ENCODE measurements around the gene SH2B3.
A peak's percentile ranks its signal among the peaks of the same experiment; 100 is the strongest.
"Not testable (repeated sequence)": the region's sequence is repeated elsewhere in the genome, so short reads cannot be mapped to it uniquely, and the experiment has no call there.

Gene SH2B3

DNA sequence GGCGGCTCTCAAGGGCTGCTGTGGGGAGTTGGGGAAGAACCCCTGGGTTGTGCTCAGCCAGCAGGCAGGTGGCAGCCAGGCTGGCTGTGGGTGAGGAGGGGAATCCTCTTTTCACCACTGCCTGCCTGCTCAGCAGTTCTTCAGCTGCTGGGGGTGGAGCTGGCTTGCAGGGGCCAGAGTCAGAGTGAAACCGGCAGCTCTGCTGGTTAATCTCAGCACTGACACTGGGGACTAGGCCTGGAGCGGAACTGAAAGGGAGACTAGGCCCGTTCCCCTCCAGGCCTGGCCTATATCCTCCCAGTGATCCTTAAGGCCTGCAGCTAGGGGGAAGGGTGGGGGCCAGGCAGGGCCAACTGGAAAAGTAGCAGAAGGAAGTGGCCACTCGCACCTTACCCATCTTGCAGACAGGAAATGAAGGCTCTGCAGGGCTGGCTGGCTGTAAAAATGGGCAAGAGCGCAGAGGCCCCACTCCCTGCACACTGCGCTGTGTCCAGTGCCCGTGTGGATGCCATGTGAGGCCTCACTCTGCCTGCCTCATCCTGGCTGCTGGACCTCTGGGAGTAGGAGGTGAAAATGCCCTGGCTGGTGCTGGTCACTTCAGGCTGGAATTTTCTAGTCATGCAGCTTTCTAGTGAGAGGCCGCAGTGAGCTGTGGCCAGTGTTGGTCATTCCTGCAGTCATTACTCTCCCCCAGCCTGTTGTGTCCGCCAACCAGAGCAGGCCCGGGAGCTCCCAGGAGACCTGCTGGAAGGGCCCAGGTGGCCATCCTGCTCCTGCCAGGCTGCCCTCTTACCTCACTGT is 39.4 kb downstream of the SH2B3 start:
- no peak for DNase-seq (ENCODE audit: low spot score)

DNA sequence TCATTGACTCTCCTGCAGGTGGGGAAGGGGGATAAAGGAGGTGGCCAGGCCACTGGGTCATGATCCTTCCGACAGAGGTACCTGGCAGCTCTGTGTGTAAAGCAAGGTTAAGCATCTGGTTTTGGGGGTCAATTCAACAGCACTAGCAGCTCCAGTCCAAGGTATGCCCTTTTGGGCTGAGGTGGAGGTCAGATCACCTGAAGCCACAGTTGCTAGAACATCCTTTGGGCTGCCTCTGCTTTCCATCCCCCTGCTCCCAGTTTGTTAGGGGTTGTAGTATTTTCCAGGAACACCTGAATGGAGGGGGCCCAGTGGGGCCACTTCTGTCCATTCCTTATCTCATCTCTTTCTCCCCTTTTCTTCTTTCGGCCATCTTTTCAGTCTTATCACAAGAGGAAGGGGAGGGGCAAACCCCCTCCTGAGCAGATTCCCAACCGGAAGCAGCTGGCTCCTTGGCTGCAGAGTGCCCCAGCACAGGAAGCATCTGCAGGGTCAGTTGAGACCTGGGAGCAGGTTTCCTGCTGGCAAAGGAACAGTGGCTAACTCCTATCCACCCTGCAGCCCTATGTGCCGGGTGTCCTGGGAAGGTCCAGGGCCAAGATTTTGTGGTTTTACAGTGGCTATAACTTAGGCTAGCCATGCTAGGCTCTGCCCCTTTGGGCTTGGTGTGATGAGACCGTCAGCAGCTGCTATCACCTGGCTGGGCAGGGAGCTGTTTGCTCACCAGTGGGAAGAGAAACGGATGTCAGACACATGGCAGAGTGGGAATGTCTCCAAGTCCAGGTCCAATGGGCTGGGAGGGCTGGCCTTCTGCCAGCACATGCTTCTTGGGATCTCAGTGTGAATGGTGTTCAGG is 40.2 kb downstream of the SH2B3 start:
- no peak for DNase-seq (ENCODE audit: low spot score)

GRCh38 chr12:111446631-111447570 is 41.2 kb downstream of the SH2B3 start:
- DNase-seq (ENCODE audit: low spot score), result no peak

GRCh38 chr12:111447571-111448265 is 42.0 kb downstream of the SH2B3 start:
- no peak for DNase-seq (ENCODE audit: low spot score)

GRCh38 chr12:111448266-111448830 is 42.6 kb downstream of the SH2B3 start:
- no peak for DNase-seq (ENCODE audit: low spot score)

DNA sequence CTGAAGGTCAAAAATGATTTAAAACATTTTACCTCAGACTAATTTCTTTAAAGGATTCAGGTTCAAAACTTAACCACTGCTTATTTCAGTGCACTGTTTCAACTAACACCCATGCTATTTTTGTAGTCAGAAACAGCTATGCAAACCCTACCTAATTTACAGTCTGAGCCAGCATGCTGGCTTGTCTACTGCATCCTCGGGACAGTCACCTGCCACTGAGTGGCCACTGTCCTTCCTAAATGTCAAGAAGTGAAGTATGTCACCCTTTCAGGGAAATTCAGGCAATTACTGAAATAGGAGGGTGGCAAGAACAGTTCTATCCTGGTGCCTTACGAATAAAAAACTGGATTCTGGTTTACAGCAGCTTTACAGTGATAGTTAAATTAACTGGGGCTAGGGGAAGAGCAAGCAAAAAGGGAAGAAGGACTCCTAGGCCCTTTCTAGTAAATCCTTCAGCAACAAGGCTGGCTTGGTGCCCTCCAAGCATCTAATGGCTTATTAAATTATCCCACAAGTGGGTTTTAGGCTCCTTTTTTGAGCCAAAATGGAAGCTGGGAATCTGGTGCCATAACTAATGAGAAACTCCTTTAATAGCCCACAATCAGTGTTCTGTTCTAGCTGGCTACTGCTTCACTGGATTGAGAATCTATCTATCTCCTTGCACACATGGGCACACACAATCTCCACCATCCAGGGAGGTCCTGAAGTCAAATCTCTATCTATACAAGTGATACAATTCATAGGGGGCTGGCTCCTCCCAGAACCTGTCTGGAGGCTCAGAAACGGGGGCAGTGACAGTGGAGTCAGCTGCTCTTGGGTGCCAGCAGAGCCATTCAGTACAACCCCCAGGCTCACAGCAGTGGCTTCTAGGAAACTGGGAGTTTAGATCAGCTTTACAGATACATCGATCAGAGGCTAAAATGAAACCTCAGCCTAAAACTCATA is 43.4 kb downstream of the SH2B3 start:
- DNase-seq (ENCODE audit: low spot score), result no peak

DNA sequence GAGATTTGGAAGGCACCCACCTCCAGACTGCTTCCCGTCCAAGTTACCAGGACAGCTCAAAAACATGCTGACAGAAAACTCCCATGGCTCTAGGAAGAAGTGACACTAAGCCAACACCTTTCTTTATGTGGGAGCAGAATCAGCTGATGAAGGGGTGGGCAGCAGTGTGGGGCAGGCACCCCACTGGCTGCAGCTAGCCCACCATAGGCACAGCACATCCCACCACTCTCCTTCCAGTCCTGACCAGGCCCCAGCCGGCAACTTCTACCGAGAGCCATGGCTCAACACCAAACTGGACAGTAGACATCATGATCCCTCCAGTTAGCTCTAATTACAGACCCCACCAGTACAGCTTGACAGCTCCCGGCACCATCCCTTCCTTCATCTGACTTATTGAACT is 45.0 kb downstream of the SH2B3 start:
- no peak for DNase-seq (ENCODE audit: low spot score)

DNA sequence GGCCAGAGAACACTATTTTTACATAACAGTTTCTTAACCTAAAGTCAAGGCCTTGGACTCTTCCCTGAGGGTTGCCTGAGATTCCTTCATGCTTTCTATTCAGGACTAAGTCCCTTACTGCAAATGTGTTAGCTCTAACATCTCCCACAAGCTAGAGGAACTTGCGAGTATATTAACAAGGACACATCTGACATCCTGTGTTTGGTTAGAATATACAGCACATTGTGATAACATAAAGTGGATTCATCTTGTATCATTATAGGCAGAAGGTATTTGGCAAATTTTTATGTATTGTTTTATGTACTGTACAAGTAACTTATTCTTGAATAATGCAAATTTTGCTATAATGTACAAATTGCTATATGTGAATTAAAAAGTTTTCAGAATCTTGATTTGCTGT is 45.5 kb downstream of the SH2B3 start:
- no peak for DNase-seq (ENCODE audit: low spot score)

- DNase-seq (ENCODE audit: low spot score), result peak; percentile 58
Measured at GRCh38 chr12:111451649-111452129, 46.0 kb downstream of the SH2B3 start.

DNA sequence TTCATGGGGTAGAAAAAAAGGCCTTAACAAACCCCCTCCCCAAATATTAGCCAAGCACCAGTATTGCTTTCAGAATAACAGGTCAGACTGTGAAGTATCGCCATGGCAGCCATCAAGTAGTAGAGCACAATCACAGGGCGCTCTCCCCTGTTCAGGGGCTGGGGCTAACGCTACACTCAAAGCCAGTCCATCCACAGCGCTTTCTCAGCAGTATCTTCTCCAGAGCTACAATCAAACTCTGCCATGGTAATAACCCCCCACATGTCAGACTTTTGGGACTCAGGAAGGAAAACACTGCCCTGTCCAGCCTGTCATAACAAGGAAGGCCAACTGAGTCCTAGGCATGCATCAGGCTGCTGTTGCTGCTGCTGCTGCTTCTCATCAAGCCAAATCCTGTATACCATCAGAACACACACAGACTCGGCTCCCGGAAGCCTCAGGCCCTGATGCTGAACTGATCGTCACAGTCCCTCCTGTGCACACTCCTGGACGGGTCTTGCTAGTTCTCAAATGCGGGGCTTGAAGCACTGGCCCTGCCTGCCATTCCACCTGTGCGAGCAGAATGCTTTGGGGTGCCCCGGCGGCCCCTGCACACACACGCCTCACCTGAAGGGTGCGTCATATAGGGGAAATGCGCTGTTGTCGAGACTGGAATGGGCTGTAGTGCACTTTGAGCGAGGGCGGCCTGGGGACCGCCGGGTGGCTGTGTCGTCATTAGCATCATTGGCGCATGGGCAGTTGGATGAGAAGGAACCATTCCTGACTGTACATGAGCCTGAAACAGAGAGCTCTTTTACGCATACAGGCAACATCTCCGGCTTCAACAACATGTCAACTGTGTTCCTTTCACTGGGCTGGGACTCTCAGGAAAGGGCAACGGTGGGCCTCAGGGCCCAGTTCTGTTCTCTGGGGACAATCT is 47.6 kb downstream of the SH2B3 start:
- DNase-seq (ENCODE audit: low spot score), result no peak

- no peak for DNase-seq (ENCODE audit: low spot score)
Measured at GRCh38 chr12:111454311-111454710, 48.6 kb downstream of the SH2B3 start.

- DNase-seq (ENCODE audit: low spot score), result no peak
Measured at GRCh38 chr12:111454716-111455447, 49.2 kb downstream of the SH2B3 start.

DNA sequence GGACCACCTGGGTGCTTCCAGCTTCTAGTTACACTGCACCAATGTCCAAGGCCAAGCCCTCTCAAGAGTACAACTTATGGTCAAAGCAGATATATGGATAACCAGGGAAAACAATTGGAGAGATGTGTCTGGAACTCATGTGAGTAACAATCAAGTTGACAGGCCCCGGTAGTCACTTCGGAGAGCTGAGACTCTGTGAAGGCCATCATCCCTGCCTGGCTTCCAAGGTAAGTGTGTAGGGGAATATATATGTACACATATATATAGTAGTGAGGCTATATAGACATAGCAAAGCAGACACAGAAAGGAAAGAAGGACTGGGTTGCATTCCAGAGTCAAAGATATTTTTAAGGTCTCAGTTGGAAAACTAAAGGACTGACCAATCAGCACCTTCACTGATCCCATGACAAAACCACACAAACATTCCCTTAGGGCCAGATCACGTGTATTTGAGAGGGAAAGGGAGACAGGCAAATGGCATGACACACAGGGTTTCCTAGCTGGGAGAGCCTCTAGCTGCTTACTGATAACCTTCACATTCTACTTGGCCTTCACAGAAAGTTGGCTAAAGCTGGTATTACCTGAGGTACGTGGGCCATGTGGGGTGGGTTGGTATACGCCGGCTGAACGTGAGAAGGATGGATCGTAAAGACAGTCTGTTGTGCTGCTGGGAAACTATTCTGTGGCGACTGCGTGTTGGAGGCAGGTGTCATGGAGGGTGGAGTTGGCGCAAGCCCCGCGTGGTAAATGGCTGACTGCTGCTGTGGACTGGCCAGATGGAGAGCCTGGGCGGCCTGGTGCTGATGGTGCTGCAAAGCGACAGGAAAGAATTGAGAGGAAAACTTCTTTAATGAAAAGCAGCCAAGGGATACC is 50.0 kb downstream of the SH2B3 start:
- no peak for DNase-seq (ENCODE audit: low spot score)

DNA sequence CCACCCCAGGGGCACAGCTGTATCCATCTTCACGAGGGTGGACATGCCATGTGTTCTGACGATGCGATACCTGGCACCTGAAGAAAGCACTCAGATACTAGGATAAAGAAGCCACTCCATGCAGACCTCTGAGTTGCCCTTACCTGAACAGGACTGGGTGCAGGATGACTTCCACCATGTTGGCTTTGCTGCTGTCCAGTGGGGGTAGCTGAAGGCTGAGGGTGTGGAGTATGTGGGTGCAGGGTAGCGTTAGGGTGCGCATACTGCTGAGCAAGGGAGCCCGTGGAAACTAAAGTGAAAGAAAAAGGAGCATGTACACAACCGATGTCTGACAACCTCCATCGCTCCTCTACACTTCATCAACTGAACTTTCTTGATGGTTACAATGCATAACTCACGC is 51.3 kb downstream of the SH2B3 start:
- DNase-seq (ENCODE audit: low spot score), result no peak

DNA sequence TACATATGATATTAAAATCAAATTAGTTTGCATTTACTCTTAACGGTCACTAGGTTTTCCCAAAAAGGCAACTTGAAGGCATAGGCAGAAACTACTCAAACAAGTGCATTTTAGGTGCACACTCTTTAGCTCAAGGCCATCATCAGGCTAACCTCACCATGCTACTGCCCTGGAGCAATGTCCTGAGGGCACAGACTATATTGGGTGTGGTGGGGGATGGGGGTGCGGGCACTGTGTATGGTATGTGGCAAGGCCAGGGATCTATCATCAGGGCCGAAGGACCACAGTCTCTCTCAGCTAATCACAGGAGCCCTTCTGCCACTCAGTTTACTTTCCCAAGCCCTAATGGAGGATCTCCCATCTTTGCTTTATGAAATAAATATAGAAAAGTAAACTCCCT is 51.9 kb downstream of the SH2B3 start:
- no peak for DNase-seq (ENCODE audit: low spot score)

GRCh38 chr12:111458546-111459172 is 52.9 kb downstream of the SH2B3 start:
- DNase-seq (ENCODE audit: low spot score), result no peak

DNA sequence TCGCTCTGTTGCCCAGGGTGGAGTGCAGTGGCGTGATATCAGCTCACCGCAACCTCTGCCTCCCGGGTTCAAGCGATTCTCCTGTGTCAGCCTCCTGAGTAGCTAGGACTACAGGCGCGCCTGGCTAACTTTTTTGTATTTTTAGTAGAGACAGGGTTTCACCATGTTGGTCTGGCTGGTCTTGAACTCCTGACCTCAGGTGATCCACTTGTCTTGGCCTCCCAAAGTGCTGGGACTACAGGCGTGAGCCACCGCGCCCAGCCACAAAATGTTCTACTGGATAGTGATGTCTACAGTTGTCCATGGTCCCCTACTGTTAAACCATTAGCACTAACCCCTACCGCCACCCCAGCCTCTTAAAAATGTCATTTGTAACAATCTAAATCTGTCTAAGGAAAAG is 54.4 kb downstream of the SH2B3 start:
- not testable (repeated sequence) for DNase-seq (ENCODE audit: low spot score)
